ENCODE results near the gene ALK. TPM values are rescaled to one million over a fixed set of nuclear protein-coding genes. Genes with fewer than 3 reads are reported as not detected.

ALK gene
- total and polyA plus RNA-seq, 7 experiments from 2014 or later, result 0.13 TPM; not detected in 6

DNA sequence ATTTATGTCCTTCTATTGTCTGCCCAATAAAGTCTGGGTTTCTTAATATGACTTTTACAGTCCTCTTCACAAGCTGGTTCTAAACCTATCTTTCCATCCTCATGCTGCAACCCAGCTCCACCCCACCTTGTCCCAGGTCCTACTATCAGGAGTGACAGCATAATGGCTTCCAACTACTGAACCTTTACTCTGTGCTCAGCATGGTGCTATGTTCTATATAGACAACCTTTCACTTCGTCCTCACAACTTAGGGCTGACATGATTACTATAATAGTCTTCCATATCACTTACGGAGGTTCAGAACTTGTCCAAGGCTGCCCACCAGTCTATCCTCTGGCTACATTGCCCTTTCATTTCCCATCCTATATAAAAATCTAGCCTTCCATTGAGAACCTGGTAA, 256.8 kb downstream of the ALK start:
- ATAC-seq (no peak), DNase-seq (no peak)
- CTCF ChIA-PET, result no interaction called here
- no peak overlapping the region for H3K27ac ChIP-seq (ENCODE audit: low read depth, low read length)
- Mint-ChIP-seq H3K4me3 (no peak overlapping the region), H3K27me3 (peaks cover 6 to 35% (median 9%) of the 10 kb centered on the region in 5 donors), H3K4me1 (peaks cover 0 to 1% (median 0%) of the 10 kb centered on the region in 7 donors), H3K36me3 (no peaks in the 10 kb centered on the region), H3K27ac (no peak overlapping the region), H3K9me3 (peaks cover 0 to 19% (median 5%) of the 10 kb centered on the region in 11 donors)
- peaks cover 0 to 3% of the 10 kb centered on the region in 2 donors for H3K27me3 ChIP-seq (ENCODE audit: control insufficient read depth in 2 of 2, insufficient read depth in 2 of 2, low read length in 2 of 2)
- POLR2A ChIA-PET, result no interaction called here
- no peak overlapping the region for H3K4me3 ChIP-seq (ENCODE audit: low read length)
- no peaks in the 10 kb centered on the region for H3K4me1 ChIP-seq (ENCODE audit: control insufficient read depth in 2 of 2, insufficient read depth in 2 of 2, low read length in 2 of 2)
- H3K9me3 ChIP-seq (ENCODE audit: control insufficient read depth in 2 of 3, low read length in 3 of 3), result no peaks in the 10 kb centered on the region
- H3K36me3 ChIP-seq (ENCODE audit: control insufficient read depth in 2 of 3, insufficient read depth in 3 of 3, low read length in 3 of 3), result no peaks in the 10 kb centered on the region
- intact Hi-C loops (cut with micrococcal nuclease), result no loop called here

DNA sequence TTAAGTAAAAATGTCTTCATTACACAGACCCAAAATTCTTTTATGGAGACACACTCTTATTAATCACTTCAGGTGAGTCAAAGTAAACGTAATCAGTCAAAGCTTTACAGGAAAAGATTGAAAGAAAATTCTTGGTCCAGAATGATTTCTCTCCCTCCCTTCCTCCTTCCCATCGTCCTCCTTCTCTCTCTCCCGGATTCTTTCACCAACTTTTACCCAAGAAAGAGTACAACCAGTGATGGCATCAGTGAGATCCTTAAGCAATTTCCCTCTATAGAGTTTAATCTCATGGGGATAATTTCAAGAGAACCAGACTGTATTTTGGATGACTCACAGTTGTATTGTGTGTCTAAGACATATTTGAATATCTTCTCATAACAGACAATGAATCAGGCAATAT, 258.1 kb downstream of the ALK start:
- POLR2A ChIA-PET, result no interaction called here
- H3K36me3 Mint-ChIP-seq, result no peaks in the 10 kb centered on the region
- ATAC-seq, result no peak

DNA sequence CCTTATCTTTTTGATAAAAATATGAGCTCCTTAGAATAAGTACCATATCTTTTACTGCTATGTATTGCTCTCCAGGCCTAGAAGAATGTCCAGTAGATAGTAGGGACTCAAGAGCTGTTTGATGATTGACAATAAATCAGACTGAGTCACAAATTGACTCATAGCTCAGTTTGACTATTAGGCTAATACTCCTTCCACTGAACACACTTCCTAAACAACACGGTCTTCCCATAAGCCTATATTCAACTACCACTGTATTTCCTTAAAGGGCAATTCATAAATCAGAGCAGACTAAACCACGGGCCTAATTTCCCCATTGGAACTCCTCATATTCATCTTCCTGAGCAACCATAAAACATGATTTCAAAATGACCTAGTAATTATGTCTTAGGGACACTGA, 258.5 kb downstream of the ALK start:
- no peak overlapping the region for H3K4me3 ChIP-seq (ENCODE audit: low read length)
- Mint-ChIP-seq H3K36me3 (no peaks in the 10 kb centered on the region), H3K27me3 (peaks cover 6 to 31% (median 14%) of the 10 kb centered on the region in 5 donors), H3K4me1 (peaks cover 0 to 1% (median 0%) of the 10 kb centered on the region in 7 donors), H3K27ac (no peak overlapping the region), H3K9me3 (peaks cover 0 to 4% (median 0%) of the 10 kb centered on the region in 11 donors), H3K4me3 (no peak overlapping the region)
- ATAC-seq (no peak), DNase-seq (no peak)
- no peak overlapping the region for H3K27ac ChIP-seq (ENCODE audit: low read depth, low read length)
- intact Hi-C loops (cut with micrococcal nuclease), result no loop called here
- ChIA-PET POLR2A (no interaction called here), CTCF (no interaction called here)
- H3K27me3 ChIP-seq (ENCODE audit: control insufficient read depth in 2 of 2, insufficient read depth in 2 of 2, low read length in 2 of 2), result peaks cover 0 to 3% of the 10 kb centered on the region in 2 donors
- H3K9me3 ChIP-seq (ENCODE audit: control insufficient read depth in 2 of 3, low read length in 3 of 3), result no peaks in the 10 kb centered on the region
- H3K4me1 ChIP-seq (ENCODE audit: control insufficient read depth in 2 of 2, insufficient read depth in 2 of 2, low read length in 2 of 2), result no peaks in the 10 kb centered on the region
- H3K36me3 ChIP-seq (ENCODE audit: control insufficient read depth in 2 of 3, insufficient read depth in 3 of 3, low read length in 3 of 3), result no peaks in the 10 kb centered on the region

More for the DNA sequence above, 258.1 kb downstream of the ALK start:
- Histone ChIP-seq H3K27me3 (ENCODE audit: control insufficient read depth in 2 of 2, insufficient read depth in 2 of 2, low read length in 2 of 2) (peaks cover 0 to 3% of the 10 kb centered on the region in 2 donors), H3K36me3 (ENCODE audit: control insufficient read depth in 2 of 3, insufficient read depth in 3 of 3, low read length in 3 of 3) (no peaks in the 10 kb centered on the region), H3K4me3 (ENCODE audit: low read length) (no peak overlapping the region), H3K9me3 (ENCODE audit: control insufficient read depth in 2 of 3, low read length in 3 of 3) (no peaks in the 10 kb centered on the region), H3K4me1 (ENCODE audit: control insufficient read depth in 2 of 2, insufficient read depth in 2 of 2, low read length in 2 of 2) (no peaks in the 10 kb centered on the region), H3K27ac (ENCODE audit: low read depth, low read length) (no peak overlapping the region)
- intact Hi-C loops (cut with micrococcal nuclease), result no loop called here
- CTCF ChIA-PET, result no interaction called here
- peaks cover 0 to 8% (median 0%) of the 10 kb centered on the region in 11 donors for H3K9me3 Mint-ChIP-seq
- H3K4me3 Mint-ChIP-seq, result no peak overlapping the region
- no peak overlapping the region for H3K27ac Mint-ChIP-seq
- peaks cover 5 to 31% (median 13%) of the 10 kb centered on the region in 5 donors for H3K27me3 Mint-ChIP-seq
- DNase-seq, result no peak
- H3K4me1 Mint-ChIP-seq, result peaks cover 0 to 1% (median 0%) of the 10 kb centered on the region in 7 donors

DNA sequence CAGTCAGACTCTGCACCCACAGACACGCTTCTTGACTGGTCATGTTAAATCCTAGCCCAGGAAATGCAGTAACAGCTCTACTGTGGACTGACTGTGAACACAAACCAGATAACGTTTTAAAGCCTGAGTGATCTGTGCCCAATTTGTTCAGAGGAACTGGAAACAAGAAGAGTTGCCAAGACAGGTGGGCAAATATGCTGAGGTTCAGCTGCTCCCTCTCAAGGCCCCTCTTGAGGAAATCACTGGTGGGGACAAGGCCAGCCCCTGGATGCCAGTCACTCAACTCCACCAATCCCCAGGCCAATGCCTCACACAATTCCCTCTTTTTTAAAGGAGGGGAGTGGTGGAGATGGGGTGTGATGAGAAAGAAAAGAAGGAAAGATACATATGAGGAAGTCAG, 261.2 kb downstream of the ALK start:
- H3K27me3 ChIP-seq (ENCODE audit: control insufficient read depth in 2 of 2, insufficient read depth in 2 of 2, low read length in 2 of 2), result peaks cover 3% of the 10 kb centered on the region in 2 donors

DNA sequence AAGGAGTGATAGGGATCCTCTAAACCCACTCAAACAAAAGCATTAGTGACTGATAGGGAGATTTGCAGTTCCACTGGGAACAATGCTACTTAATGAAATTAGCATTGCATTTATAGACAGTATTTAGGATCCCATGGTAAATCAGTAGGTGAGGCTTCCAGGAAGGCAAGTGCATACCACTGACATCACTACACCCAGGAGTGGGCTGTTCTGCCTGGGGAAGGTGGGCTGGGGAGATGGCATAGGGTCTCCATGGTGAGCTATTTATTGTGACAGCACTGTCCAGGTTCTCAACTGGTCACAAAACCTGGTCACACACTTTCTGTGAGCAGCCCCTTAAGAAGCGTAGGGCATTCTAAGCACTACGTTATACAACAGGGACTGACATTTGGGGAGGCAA, 262.2 kb downstream of the ALK start:
- Histone ChIP-seq H3K4me3 (ENCODE audit: low read length) (no peak overlapping the region), H3K36me3 (ENCODE audit: control insufficient read depth in 2 of 3, insufficient read depth in 3 of 3, low read length in 3 of 3) (no peaks in the 10 kb centered on the region), H3K27me3 (ENCODE audit: control insufficient read depth in 2 of 2, insufficient read depth in 2 of 2, low read length in 2 of 2) (peaks cover 3% of the 10 kb centered on the region in 2 donors), H3K4me1 (ENCODE audit: control insufficient read depth in 2 of 2, insufficient read depth in 2 of 2, low read length in 2 of 2) (no peaks in the 10 kb centered on the region), H3K9me3 (ENCODE audit: control insufficient read depth in 2 of 3, low read length in 3 of 3) (no peaks in the 10 kb centered on the region), H3K27ac (ENCODE audit: low read depth, low read length) (no peak overlapping the region)
- no peaks in the 10 kb centered on the region for H3K4me1 Mint-ChIP-seq
- DNase-seq, result no peak
- H3K4me3 Mint-ChIP-seq, result no peak overlapping the region
- no peak overlapping the region for H3K27ac Mint-ChIP-seq
- peaks cover 10 to 28% (median 21%) of the 10 kb centered on the region in 5 donors for H3K27me3 Mint-ChIP-seq
- H3K9me3 Mint-ChIP-seq, result no peaks in the 10 kb centered on the region
- intact Hi-C loops (cut with micrococcal nuclease), result no loop called here
- ChIA-PET CTCF (no interaction called here), POLR2A (no interaction called here)
- no peaks in the 10 kb centered on the region for H3K36me3 Mint-ChIP-seq
- no peak for ATAC-seq

More for the DNA sequence above, 261.2 kb downstream of the ALK start:
- H3K27me3 Mint-ChIP-seq, result peaks cover 10 to 28% (median 14%) of the 10 kb centered on the region in 5 donors
- intact Hi-C loops (cut with micrococcal nuclease), result no loop called here
- Histone ChIP-seq H3K9me3 (ENCODE audit: control insufficient read depth in 2 of 3, low read length in 3 of 3) (no peaks in the 10 kb centered on the region), H3K4me3 (ENCODE audit: low read length) (no peak overlapping the region), H3K36me3 (ENCODE audit: control insufficient read depth in 2 of 3, insufficient read depth in 3 of 3, low read length in 3 of 3) (no peaks in the 10 kb centered on the region), H3K27ac (ENCODE audit: low read depth, low read length) (no peak overlapping the region), H3K4me1 (ENCODE audit: control insufficient read depth in 2 of 2, insufficient read depth in 2 of 2, low read length in 2 of 2) (no peaks in the 10 kb centered on the region)
- H3K4me1 Mint-ChIP-seq, result no peaks in the 10 kb centered on the region
- H3K9me3 Mint-ChIP-seq, result no peaks in the 10 kb centered on the region
- no peak for DNase-seq
- no peak for ATAC-seq
- H3K36me3 Mint-ChIP-seq, result no peaks in the 10 kb centered on the region
- no peak overlapping the region for H3K27ac Mint-ChIP-seq
- CTCF ChIA-PET, result no interaction called here
- POLR2A ChIA-PET, result no interaction called here
- no peak overlapping the region for H3K4me3 Mint-ChIP-seq

DNA sequence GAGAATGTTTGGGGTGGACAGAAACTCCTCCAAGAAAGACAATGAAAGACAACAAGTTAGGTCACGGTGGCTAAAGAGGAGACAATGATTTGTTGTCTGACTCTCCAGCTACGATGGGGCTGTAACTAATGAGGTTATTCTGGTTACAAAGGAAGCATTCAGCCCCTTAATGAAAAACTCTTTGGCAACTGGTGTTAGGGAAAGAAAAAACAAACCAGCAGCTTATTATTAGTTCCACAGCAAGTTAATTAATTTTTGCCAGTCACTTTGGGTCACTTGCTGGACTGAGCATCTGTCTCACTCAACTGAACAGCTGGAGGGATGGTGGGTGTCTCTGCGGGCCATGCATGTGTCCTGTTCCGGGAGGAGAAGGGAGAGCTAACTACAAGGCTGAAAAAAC, 263.7 kb downstream of the ALK start:
- Histone ChIP-seq H3K27ac (ENCODE audit: low read depth, low read length) (no peak overlapping the region), H3K4me3 (ENCODE audit: low read length) (no peak overlapping the region), H3K27me3 (ENCODE audit: control insufficient read depth in 2 of 2, insufficient read depth in 2 of 2, low read length in 2 of 2) (peaks cover 0 to 3% of the 10 kb centered on the region in 2 donors), H3K9me3 (ENCODE audit: control insufficient read depth in 2 of 3, low read length in 3 of 3) (no peaks in the 10 kb centered on the region), H3K4me1 (ENCODE audit: control insufficient read depth in 2 of 2, insufficient read depth in 2 of 2, low read length in 2 of 2) (no peaks in the 10 kb centered on the region), H3K36me3 (ENCODE audit: control insufficient read depth in 2 of 3, insufficient read depth in 3 of 3, low read length in 3 of 3) (no peaks in the 10 kb centered on the region)
- ATAC-seq (no peak), DNase-seq (no peak)
- no peaks in the 10 kb centered on the region for H3K9me3 Mint-ChIP-seq
- no peaks in the 10 kb centered on the region for H3K36me3 Mint-ChIP-seq
- no peak overlapping the region for H3K27ac Mint-ChIP-seq
- H3K27me3 Mint-ChIP-seq, result peaks cover 6 to 35% (median 26%) of the 10 kb centered on the region in 5 donors
- no peak overlapping the region for H3K4me3 Mint-ChIP-seq
- CTCF ChIA-PET, result no interaction called here
- POLR2A ChIA-PET, result no interaction called here
- no peaks in the 10 kb centered on the region for H3K4me1 Mint-ChIP-seq
- intact Hi-C loops (cut with micrococcal nuclease), result no loop called here

DNA sequence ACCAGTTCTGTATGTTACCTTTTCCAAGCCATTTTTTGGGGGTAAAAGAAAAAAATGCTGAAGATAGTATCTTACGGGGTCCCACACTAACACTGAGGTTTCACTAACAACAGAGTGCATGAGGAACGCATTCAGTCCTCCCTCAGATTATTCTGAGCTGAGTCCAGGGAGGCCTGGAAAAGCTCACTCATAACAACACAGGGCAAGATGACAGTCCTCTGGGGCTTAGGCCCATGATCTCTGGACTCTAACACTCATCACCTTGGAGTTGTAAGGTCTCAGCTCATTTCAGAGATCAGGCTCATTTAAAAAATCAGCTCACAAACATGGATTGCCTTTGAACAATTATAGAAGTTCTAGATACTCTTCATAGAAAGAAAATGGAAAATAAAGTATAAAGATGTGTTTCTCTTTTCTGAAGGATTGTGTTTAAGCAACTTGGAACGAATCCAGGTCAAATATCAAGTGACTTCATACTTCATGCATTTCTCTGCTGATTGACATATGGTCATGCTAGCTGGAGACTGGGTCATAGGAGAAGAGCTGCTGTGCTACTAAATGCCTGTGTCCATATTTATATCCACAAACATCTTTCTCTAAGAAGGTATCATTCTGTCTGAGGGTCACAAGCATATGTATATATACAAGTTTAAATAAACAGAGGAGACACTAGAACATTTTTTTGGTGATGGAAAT, 265.8 kb downstream of the ALK start:
- ChIA-PET POLR2A (no interaction called here), CTCF (no interaction called here)
- Mint-ChIP-seq H3K9me3 (peaks cover 0 to 3% (median 0%) of the 10 kb centered on the region in 11 donors), H3K4me1 (no peaks in the 10 kb centered on the region), H3K36me3 (no peaks in the 10 kb centered on the region), H3K27ac (no peak overlapping the region), H3K27me3 (peaks cover 6 to 38% (median 32%) of the 10 kb centered on the region in 5 donors), H3K4me3 (no peak overlapping the region)
- H3K4me1 ChIP-seq (ENCODE audit: control insufficient read depth in 2 of 2, insufficient read depth in 2 of 2, low read length in 2 of 2), result no peaks in the 10 kb centered on the region
- H3K4me3 ChIP-seq (ENCODE audit: low read length), result no peak overlapping the region
- ATAC-seq (no peak), DNase-seq (no peak)
- H3K27me3 ChIP-seq (ENCODE audit: control insufficient read depth in 2 of 2, insufficient read depth in 2 of 2, low read length in 2 of 2), result peaks cover 0 to 3% of the 10 kb centered on the region in 2 donors
- intact Hi-C loops (cut with micrococcal nuclease), result no loop called here
- H3K9me3 ChIP-seq (ENCODE audit: control insufficient read depth in 2 of 3, low read length in 3 of 3), result no peaks in the 10 kb centered on the region
- no peaks in the 10 kb centered on the region for H3K36me3 ChIP-seq (ENCODE audit: control insufficient read depth in 2 of 3, insufficient read depth in 3 of 3, low read length in 3 of 3)
- no peak overlapping the region for H3K27ac ChIP-seq (ENCODE audit: low read depth, low read length)

Data from naive thymus-derived CD4-positive, alpha-beta T cell (primary cell).